Lower leg skin (tissue), 4 donors: Measurements from ENCODE around the gene SLC9A7. TPM values are rescaled to one million over a fixed set of nuclear protein-coding genes. Genes with fewer than 3 reads are reported as not detected.

Experiments used
- DNase-seq, 2 donors: peaks; one replicate each; pipeline ENCODE4 v3.0.0-alpha.2; 2019; ENCODE audit warnings: low spot score in 2 of 2
- H3K4me3 ChIP-seq: fragments of 200-600 bp; sonication (generic); 2 replicates; pipeline ENCODE4 v1.5.1; 2017; ENCODE audit warnings: mild to moderate bottlenecking, low read depth; ENCODE audit not compliant: poor library complexity, severe bottlenecking
- POLR2A ChIP-seq, 2 donors: fragments of 450-650 bp; IDR thresholded peaks; one replicate each; pipeline ENCODE4 v1.6.1; 2016 to 2017; ENCODE audit warnings: antibody characterized with exemption in 2 of 2, mild to moderate bottlenecking in 1 of 2, moderate library complexity in 1 of 2
- WGBS, 2 donors: methylation state at CpG; one replicate each; pipeline ENCODE4 v1.1.5; 2018; 5-methylcytosine and 5-hydroxymethylcytosine counted together
- intact Hi-C: fragments of 100-400 bp; cut with DNase I; formaldehyde crosslinking; loops from one replicate; pipeline ENCODE4 v1.15.0; 2023; ENCODE audit warnings: low total_unique reads
- total RNA-seq, 4 donors: library from RNA; depleted of rRNA; stranded (reverse); fragments of >200 nt; gene quantifications; one replicate each; pipeline ENCODE4 v1.1.0, GENCODE V29; 2016
- TF ChIP-seq, protein P1 (sequence below), 3 donors: fragments of 450-650 bp; IDR thresholded peaks; one replicate each; pipeline ENCODE4 v1.5.1; 2016; ENCODE audit warnings: antibody characterized with exemption in 3 of 3, mild to moderate bottlenecking in 3 of 3, moderate library complexity in 2 of 3

The SLC9A7 gene
- total RNA-seq, 4 donors from 2014 or later = 3.6 to 10.0 (median 6.8) TPM

DNA sequence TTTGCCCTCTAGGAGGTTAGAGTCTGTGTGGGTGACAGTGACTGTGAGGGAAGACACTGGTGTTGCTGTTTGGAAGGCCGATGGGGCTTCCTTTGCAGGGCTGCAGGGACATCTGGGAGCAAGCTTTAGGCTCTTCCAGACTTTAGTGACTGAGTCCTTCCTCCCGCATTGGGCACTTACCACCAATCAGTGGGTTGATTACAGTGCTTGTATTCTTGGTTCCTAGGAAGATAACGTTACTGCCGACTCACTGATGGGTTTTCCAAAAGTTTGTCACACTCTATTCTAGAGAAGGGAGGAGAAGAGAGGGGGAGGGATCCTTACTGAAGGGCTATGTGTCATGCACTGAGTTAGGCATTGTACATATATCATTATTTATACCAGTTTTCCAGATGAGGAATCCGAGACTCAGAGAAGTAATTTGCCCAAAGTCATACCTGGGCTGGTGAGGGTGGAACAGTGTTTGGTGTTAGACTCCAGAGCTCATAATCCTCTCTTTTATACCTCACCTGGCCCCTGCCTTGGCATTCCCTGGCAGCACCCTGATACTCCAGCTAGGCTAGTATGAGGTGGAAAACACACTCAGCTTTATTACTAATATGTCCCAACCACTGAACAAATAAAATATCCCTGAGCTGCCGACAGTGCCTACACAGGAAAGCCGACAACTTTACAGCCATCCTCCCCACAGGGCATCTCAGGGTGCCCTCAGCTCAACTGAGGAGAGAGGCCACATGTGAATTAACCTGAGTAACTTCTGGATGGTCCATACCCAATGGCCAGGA, 181.5 kb downstream of the SLC9A7 start:
- intact Hi-C loops = no loop called here
- TF ChIP-seq, protein P1, sequence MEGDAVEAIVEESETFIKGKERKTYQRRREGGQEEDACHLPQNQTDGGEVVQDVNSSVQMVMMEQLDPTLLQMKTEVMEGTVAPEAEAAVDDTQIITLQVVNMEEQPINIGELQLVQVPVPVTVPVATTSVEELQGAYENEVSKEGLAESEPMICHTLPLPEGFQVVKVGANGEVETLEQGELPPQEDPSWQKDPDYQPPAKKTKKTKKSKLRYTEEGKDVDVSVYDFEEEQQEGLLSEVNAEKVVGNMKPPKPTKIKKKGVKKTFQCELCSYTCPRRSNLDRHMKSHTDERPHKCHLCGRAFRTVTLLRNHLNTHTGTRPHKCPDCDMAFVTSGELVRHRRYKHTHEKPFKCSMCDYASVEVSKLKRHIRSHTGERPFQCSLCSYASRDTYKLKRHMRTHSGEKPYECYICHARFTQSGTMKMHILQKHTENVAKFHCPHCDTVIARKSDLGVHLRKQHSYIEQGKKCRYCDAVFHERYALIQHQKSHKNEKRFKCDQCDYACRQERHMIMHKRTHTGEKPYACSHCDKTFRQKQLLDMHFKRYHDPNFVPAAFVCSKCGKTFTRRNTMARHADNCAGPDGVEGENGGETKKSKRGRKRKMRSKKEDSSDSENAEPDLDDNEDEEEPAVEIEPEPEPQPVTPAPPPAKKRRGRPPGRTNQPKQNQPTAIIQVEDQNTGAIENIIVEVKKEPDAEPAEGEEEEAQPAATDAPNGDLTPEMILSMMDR (IDR thresholded peaks at IDR 0.05) = no peak
- no peak for TF ChIP-seq POLR2A (IDR thresholded peaks at IDR 0.05)
- H3K4me3 ChIP-seq = no peak overlapping the region
- 71 to 77% methylated on average over 5 to 7 of the region's 7 CpGs for WGBS, 2 donors
- peak in 1 of 2 donors; percentile 36 for DNase-seq

DNA sequence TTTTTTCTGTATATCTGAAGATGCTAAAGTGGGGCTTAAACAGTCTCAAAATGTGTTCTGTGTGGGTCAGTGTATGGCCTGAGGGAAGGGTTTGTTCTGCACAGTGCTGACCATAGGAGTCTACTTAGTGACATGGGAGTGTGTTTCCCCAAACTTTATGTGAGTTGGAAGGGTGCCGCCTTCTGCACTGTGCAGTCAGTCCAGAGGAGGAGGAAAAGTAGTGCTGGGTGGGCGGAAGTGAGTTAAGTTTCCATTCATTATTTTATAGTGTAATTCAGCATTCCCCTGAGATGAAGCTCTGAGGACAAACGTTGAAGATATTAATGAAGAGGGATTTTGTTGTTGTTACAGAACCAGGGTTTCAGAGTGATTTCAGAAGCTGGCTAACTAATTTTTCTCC, 182.5 kb downstream of the SLC9A7 start:
- peak; percentile 18 to 37 for DNase-seq
- no peak for TF ChIP-seq POLR2A (IDR thresholded peaks at IDR 0.05)
- TF ChIP-seq, protein P1 (IDR thresholded peaks at IDR 0.05) = no peak
- intact Hi-C loops = no loop called here
- 35 to 60% methylated on average over 3 of the region's 3 CpGs for WGBS, 2 donors
- H3K4me3 ChIP-seq = no peak overlapping the region

DNA sequence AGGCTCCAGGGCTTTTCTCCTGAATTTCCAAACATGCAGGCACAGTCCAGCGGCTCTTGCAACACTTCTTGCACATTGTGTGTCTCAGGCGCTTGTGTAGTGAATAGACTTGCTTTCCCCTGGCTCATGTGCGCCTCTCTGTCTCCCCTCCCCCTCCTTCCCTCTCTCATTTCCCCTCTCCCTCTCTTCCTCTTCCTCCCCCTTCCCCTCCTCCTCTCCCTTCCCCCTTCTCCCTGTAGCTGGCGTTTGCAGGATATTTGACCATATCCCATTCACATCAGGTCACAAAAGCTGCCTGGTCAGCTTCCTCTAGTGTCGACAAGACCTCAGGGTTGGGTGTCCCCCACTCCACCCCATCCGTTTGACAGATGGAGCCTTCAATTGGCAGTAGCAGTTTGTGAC, 182.9 kb downstream of the SLC9A7 start:
- TF ChIP-seq, protein P1 (IDR thresholded peaks at IDR 0.05) = no peak
- TF ChIP-seq POLR2A (IDR thresholded peaks at IDR 0.05) = no peak
- peak; percentile 20 to 85 for DNase-seq
- WGBS, 2 donors = 17 to 29% methylated on average over 6 of the region's 6 CpGs
- intact Hi-C loops = no loop called here
- H3K4me3 ChIP-seq = no peak overlapping the region

- 25 to 48% methylated on average over 6 of the region's 6 CpGs for WGBS, 2 donors
- TF ChIP-seq, protein P1 (IDR thresholded peaks at IDR 0.05) = no peak
- no peak for TF ChIP-seq POLR2A (IDR thresholded peaks at IDR 0.05)
- intact Hi-C loops = no loop called here
- no peak for DNase-seq
- peak overlapping the region; percentile 43 for H3K4me3 ChIP-seq
Observed at GRCh38 chrX:46575586-46575985, 183.3 kb downstream of the SLC9A7 start.

- peak overlapping the region; percentile 43 for H3K4me3 ChIP-seq
- intact Hi-C loops = no loop called here
- WGBS, 2 donors = 61% methylated on average over 66 of the region's 90 CpGs; no CpG with 5 or more reads in 1 of the 2 donors
- TF ChIP-seq POLR2A (IDR thresholded peaks at IDR 0.05) = no peak
- TF ChIP-seq, protein P1 (IDR thresholded peaks at IDR 0.05) = no peak
- peak in 1 of 2 donors; percentile 63 for DNase-seq
Observed at GRCh38 chrX:46574774-46575381, 184.0 kb downstream of the SLC9A7 start.
